ENCODE results near the gene FOXJ2.

- TF ChIP-seq GATA2 (IDR thresholded peaks at IDR 0.05; ENCODE audit: low read depth, low read length) (no peak), GATA3 (IDR thresholded peaks at IDR 0.05; ENCODE audit: low read depth, low read length) (no peak)
These were observed 19.7 kb upstream of the FOXJ2 start for GRCh38 chr12:8012651-8013309.
